ENCODE data around the gene CFAP300. TPM values are rescaled to one million over a fixed set of nuclear protein-coding genes. Genes with fewer than 3 reads are reported as not detected.

Gene CFAP300
- polyA plus RNA-seq, 3 donors, result 5.3 to 6.1 (median 5.4) TPM

DNA sequence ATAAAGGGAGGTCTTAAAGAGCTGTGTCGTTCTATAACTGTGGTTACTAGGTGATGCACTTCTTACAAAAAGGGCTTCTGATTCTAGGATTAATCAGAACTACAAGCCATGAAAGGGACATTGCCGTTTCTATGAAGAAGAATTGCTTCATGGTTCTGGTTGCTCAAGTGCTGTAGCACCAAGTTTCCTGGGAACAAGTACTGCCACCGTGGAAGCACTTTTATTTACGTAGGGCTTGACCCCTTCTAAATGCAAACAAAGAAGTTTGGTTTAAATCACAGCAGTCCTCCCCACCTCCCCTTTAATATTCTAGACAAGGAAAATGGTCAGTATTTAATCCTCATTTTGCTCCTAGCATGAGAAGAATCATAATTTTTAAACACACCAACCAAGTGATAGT is 72.8 kb downstream of the CFAP300 start:
- DNase-seq (ENCODE audit: low read depth in 3 of 3, low spot score in 2 of 3), result no peak

DNA sequence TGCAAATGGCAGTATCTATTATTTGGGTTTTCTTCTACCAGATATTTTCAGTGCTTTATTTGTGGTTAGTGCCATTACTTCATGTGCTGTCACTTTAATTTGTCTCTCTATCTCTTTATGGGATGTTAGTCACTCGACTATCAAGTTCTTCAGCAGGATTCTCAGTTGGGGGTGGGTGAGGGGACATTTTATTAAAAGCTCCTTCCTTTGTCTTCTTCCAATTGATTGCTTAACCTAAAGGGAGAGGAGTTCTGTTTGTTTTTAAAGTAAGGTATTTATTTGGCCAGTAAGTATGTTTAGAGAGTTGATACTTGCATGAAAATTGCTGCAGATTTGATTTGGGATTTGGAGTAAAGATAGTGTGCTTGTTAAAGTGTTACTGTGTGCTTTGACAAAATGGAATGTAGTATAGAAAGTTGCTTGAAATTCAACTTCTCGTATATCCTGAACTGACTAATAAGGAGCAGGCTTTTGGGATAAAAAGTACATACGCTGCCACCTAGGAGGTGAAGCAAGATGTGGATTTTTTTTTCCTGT is 73.3 kb downstream of the CFAP300 start:
- DNase-seq (ENCODE audit: low read depth in 3 of 3, low spot score in 2 of 3), result no peak

DNA sequence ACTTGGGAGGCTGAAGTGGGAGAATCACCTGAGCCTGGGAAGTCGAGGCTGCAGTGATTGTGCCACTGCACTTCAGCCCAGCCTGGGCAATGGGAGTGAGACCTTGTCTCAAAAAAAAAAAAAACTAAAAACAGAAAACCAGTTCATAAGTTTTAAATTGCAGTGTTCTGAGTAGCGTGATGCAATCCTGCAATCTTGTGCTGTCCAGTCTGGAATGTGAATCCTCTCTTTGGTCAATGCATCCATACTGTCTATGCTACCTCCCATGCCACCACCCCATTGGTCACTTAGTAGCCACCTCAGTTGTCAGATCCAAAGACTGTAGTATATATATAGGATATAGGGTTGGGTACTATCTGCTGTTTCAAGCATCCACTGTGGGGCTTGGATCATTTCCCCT is 74.1 kb downstream of the CFAP300 start:
- DNase-seq (ENCODE audit: low read depth in 3 of 3, low spot score in 2 of 3), result no peak

Other genes with a start within 250 kb of the CFAP300 start
- gene CEP126, start 132.4 kb upstream of the CFAP300 start, polyA plus RNA-seq (ENCODE audit: insufficient read length in 3 of 3), result 1 to 10 TPM; 4.4 to 5.2 (median 4.8) TPM
- under 1 TPM in 1 of 3 donors, not detected in 2; 0.11 TPM for gene ANGPTL5, start 130.9 kb upstream of the CFAP300 start, polyA plus RNA-seq (ENCODE audit: insufficient read length in 3 of 3)
- 100 to 1,000 TPM; 193 to 197 (median 196) TPM for gene YAP1, start 63.0 kb downstream of the CFAP300 start, polyA plus RNA-seq (ENCODE audit: insufficient read length in 3 of 3)